GM10847 (cell line): ENCODE data around the gene GHRL.

Experiments
- POLR2A ChIP-seq: IDR thresholded peaks from 2 replicates; pipeline ENCODE4 v1.6.1; 2011; ENCODE audit not compliant: insufficient read length; ENCODE audit errors: extremely low read depth

Gene GHRL

DNA sequence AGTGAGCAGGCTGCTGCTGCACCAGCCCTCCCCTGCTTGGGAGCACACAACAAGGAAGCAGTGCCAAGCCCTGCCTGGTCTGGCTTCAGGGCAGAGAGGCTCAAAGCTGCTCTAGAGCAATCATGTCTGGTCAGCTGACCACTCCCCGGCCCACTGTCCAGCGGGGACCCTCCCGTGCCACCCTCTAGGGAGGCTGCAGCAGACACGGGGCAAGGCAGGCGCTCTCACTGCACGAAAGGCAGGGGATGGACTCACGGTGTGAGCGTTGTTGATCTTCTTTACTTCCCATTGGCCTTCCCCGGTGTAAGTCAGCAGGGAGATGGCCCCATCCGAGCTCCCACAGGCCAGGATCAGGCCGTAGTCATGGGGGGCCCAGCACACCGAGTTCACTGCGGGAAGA is 19.0 kb upstream of the GHRL start:
- TF ChIP-seq POLR2A = no peak

DNA sequence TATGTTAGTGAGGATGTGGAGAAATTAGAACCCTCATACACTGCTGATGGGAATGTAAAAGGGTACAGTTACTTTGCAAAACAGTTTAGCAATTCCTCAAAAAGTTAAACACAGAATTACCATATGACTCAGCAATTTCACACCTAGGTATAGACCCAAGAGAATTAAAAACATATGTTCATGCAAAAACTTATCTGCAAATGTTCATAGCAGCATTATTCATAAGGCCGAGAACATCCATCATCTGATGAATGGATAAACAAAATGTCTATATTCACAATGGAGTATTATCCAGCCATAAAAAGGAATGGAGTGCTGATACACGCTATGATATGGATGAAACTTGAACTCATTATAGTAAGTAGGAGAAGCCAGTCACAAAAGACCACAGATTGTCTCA is 17.8 kb upstream of the GHRL start:
- no peak for TF ChIP-seq POLR2A

GRCh38 chr3:10309736-10310135 is 17.0 kb upstream of the GHRL start:
- no peak for TF ChIP-seq POLR2A

DNA sequence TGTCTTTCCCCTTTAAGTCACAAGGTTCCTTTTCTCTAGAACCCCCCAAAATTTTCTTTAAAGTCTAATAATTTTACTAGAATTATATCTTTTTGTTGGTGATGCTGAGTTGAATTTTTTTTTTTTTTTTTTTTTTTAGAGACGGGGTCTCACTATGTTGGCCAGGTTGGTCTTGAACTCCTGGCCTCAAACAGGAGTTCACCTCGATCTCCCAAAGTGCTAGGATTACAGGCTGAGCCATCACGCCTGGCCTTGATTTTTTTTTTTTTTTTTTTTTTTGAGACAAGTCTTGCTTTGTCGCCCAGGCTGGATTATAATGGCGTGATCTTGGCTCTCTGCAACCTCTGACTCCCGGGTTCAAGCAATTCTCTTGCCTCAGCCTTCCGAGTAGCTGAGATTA is 15.9 kb upstream of the GHRL start:
- TF ChIP-seq POLR2A = no peak

- TF ChIP-seq POLR2A = no peak
Measured at GRCh38 chr3:10306156-10306555, 13.4 kb upstream of the GHRL start.

DNA sequence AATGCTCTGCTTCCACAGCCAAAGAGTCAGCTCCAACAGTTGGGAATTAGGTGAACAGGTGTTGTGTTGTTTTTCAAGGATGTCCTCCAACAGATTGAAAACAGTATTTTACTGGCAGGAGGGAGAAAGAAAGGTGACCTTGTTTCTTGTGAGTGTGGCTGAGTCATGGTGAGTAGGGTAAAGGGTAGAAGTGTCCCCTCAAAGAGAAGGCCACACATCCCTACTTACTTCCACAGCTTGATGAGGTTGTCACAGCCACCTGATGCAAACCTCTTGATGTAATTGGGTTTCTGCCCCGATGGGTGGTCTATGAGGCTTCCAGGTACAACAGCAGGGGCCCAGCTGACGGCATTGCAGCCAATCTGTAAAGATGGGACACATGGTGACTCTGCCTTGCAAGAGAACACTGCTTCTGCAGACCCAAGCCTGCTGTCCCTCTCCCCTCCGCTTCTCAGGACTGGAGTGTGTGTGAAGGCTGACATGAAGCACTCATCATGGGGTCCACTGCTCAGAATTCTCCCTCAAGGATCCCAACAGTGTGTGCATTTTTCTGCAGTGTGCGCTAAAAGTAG is 12.7 kb upstream of the GHRL start:
- TF ChIP-seq POLR2A = no peak

DNA sequence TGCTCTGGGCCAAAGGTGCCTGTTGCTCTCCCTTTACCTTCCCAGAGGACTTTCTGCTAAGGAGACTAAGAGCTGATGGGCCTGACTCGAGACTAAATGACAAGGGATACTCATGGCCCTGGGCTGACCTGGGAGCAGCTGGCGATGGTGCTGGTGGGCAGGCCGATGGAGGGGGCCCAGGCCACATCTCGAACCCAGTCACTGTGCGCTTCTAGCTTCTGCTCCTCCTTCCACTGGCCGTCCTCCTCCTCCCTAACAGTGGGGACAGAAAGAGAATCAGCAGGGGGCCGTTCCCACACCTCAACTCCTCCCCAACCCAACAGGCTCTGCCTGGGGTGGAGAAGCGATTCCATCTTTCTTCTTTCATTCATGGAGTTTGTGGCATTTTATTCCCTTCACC is 12.2 kb upstream of the GHRL start:
- no peak for TF ChIP-seq POLR2A

- TF ChIP-seq POLR2A = no peak
Measured at GRCh38 chr3:10303785-10304184, 11.0 kb upstream of the GHRL start.

DNA sequence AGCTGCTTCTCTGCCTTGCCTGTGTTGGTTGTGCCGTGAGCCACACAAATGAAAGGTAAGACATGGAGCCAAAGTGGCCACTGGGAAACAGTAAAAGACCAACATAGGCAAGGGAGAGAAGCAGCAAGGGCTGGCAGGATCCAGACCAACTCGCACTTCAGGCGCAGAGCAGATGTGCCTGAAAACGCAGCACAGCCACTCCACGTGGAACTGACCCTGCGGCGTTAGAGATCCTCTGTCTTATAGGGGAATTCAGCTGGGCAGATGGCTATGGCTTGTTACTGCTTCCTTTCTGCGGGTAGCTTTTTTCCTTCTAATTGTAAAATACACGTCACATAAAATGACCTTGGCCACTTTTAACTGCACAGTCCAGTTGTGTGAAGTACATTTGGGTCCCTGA is 10.4 kb upstream of the GHRL start:
- TF ChIP-seq POLR2A = no peak

DNA sequence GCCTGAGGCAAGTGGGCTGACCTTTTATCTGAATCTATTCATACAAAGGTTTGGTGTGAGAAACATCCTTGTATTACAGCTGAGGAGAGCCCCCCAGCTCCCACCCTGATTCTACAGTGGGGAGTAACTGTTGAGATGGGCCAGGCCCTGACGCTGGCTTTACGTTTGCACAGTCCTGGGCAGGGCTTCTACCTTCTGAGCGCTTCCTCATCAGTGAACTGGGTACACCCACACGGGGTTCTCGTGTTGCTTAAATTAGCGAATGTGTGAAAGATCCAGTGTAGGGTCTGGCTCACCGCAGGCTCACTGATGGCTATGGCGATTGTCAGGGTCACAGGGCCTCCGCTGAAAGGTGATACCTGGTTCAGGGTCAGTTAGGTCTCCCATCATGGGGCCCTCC is 7.3 kb upstream of the GHRL start:
- TF ChIP-seq POLR2A = no peak

- no peak for TF ChIP-seq POLR2A
Measured at GRCh38 chr3:10299679-10300078, 6.9 kb upstream of the GHRL start.

GRCh38 chr3:10299175-10299574 is 6.4 kb upstream of the GHRL start:
- no peak for TF ChIP-seq POLR2A

- TF ChIP-seq POLR2A = no peak
Measured at GRCh38 chr3:10294030-10294586, 1.4 kb upstream of the GHRL start.

GRCh38 chr3:10291641-10292040 is 1.1 kb downstream of the GHRL start:
- no peak for TF ChIP-seq POLR2A

GRCh38 chr3:10290481-10291176 is 2.1 kb downstream of the GHRL start:
- TF ChIP-seq POLR2A = no peak

- no peak for TF ChIP-seq POLR2A
Measured at GRCh38 chr3:10289787-10290355, 2.9 kb downstream of the GHRL start.
